ENCODE data around the gene ZNF33B.
"Not testable (repeated sequence)": the region's sequence is repeated elsewhere in the genome, so short reads cannot be mapped to it uniquely, and the experiment has no call there.

The ZNF33B gene

DNA sequence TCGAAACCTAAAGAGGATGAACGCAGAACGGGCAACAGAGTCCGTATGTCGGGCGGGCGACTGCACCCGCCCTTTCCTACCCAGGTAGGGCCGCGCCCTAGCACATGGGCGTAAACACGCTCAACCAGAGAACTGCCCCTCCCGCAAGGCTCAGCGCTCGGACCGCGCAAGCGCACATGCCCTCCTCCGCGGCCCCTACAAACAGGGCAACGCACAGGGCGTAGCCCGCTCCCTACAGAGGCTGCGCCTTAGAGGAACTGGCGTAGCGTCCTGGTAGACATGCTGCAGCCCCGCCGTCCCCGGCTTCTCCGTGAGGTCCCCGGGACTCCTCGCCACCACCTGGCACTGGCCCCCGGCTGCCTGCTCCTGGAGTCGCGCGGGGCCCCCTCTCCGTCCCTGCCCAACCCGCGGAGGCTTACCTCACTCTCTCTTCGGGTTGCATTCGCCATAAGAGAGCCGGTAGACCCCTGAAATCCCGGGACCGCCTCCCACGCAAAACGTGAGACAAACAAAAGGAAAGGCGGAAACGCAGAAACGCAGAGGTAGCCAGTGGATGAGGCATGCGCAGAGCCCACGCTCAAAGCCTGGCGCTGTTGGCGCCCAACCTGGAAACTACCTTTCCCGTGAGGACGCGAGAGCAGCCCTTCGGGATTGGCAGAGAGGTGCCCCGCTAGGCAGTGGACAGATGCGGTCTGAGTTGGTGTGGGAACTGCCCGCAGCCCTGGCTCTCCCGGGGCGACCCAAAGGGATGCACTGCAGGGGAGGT is at the start of gene ZNF33B:
TSS of gene ZNF33B (minus strand) at position 516 of the 766 bp plus-strand sequence. CDS start 1,642 bp downstream, outside the sequence.
- TF ChIP-seq CTCF (IDR thresholded peaks at IDR 0.05; ENCODE audit: low read depth, low read length) = no peak
- DNase-seq (ENCODE audit: low read depth, low spot score) = peak; percentile 95
- in situ Hi-C loops (cut with HindIII; ENCODE audit: low sequenced_read_pairs) = no loop called here
- H3K4me3 ChIP-seq (ENCODE audit: low read depth, low read length) = peak within 1 kb of the TSS; percentile 67

DNA sequence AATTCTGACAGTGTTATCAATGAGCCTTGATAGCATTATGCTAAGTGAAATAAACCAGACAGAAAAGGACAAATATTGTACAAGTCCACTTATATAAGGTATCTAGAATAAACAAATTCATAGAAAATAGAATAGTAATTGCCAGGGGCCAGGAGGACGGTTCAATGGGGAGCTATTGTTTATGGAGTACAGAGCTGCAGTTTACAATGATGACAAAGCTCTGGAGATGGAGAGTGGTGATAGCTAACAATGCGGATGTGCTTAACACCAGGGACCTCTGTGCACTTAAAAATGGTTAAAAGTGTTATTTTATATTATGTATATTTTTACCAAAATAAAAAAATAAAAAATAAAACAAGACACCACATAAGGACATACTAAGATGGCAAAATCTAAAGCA is 46.1 kb upstream of the ZNF33B start:
- in situ Hi-C loops (cut with HindIII; ENCODE audit: low sequenced_read_pairs) = no loop called here
- H3K4me3 ChIP-seq (ENCODE audit: low read depth, low read length) = no peak overlapping the region
- no peak for DNase-seq (ENCODE audit: low read depth, low spot score)
- TF ChIP-seq CTCF (IDR thresholded peaks at IDR 0.05; ENCODE audit: low read depth, low read length) = no peak

DNA sequence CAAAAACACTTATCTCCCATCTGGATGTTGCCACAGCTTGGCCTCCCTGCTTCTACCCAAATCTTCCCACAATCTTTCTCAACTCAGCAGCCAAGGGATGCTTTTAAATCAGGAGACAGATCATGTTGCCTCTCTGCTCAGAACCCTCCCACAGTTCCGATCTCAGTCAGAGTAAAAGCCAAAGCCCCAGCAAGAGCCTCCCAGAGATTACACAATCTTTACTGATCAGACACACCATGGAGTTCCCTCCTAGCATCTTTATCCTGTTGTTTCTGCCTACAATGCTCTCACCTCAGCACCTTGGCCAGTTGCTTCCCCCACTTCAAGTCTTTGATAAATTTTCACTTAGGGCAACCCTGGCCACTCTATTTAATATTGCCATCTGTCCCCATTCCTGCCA is 41.9 kb upstream of the ZNF33B start:
- H3K4me3 ChIP-seq (ENCODE audit: low read depth, low read length) = no peak overlapping the region
- no peak for DNase-seq (ENCODE audit: low read depth, low spot score)
- no peak for TF ChIP-seq CTCF (IDR thresholded peaks at IDR 0.05; ENCODE audit: low read depth, low read length)
- in situ Hi-C loops (cut with HindIII; ENCODE audit: low sequenced_read_pairs) = no loop called here

DNA sequence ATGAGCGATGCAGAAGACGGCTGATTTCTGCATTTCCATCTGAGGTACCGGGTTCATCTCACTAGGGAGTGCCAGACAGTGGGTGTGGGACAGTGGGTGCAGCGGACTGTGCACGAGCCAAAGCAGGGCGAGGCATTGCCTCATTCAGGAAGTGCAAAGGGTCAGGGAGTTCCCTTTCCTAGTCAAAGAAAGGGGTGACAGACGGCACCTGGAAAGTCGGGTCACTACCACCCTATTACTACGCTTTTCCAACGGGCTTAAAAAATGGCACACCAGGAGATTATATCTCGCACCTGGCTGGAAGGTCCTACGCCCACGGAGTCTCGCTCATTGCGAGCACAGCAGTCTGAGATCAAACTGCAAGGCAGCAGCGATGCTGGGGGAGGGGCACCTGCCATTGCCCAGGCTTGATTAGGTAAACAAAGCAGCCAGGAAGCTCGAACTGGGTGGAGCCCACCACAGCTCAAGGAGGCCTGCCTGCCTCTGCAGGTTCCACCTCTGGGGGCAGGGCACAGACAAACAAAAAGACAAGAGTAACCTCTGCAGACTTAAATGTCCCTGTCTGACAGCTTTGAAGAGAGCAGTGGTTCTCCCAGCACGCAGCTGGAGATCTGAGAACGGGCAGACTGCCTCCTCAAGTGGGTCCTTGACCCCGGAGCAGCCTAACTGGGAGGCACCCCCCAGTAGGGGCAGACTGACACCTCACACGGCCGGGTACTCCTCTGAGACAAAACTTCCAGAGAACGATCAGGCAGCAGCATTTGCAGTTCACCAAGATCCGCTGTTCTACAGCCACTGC is 27.0 kb upstream of the ZNF33B start:
- in situ Hi-C loops (cut with HindIII; ENCODE audit: low sequenced_read_pairs) = not testable (repeated sequence)

GRCh38 chr10:42654419-42654818 is 16.0 kb upstream of the ZNF33B start:
- DNase-seq (ENCODE audit: low read depth, low spot score) = no peak
- in situ Hi-C loops (cut with HindIII; ENCODE audit: low sequenced_read_pairs) = no loop called here
- no peak overlapping the region for H3K4me3 ChIP-seq (ENCODE audit: low read depth, low read length)
- no peak for TF ChIP-seq CTCF (IDR thresholded peaks at IDR 0.05; ENCODE audit: low read depth, low read length)

More for the DNA sequence above, 27.0 kb upstream of the ZNF33B start:
- H3K4me3 ChIP-seq (ENCODE audit: low read depth, low read length); DNase-seq (ENCODE audit: low read depth, low spot score): not testable (repeated sequence)

DNA sequence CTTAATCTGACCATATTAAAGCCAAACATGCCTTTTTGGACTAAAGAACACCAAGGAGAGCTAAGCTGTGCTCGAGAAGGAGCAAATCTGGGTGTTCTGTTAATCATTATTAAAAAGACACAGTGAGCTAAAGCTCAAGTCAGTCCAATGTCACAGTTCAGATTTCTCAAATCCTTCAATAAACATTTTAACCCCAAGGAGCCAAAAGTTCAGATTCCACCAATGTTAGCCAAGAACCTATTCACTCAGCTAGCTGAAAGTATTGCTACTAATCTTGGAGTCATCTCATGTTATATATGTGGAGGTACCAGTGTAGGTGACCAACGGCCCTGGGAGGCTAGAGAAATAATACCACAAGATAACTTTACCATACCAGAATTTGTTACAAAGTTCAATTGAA is 14.5 kb upstream of the ZNF33B start:
- DNase-seq (ENCODE audit: low read depth, low spot score) = no peak
- H3K4me3 ChIP-seq (ENCODE audit: low read depth, low read length) = no peak overlapping the region
- TF ChIP-seq CTCF (IDR thresholded peaks at IDR 0.05; ENCODE audit: low read depth, low read length) = no peak
- in situ Hi-C loops (cut with HindIII; ENCODE audit: low sequenced_read_pairs) = no loop called here

- no peak for DNase-seq (ENCODE audit: low read depth, low spot score)
- H3K4me3 ChIP-seq (ENCODE audit: low read depth, low read length) = no peak overlapping the region
- TF ChIP-seq CTCF (IDR thresholded peaks at IDR 0.05; ENCODE audit: low read depth, low read length) = no peak
- in situ Hi-C loops (cut with HindIII; ENCODE audit: low sequenced_read_pairs) = no loop called here
Observed at GRCh38 chr10:42650374-42650773, 12.0 kb upstream of the ZNF33B start.
